T-cell (primary cell): Measurements from ENCODE around the gene RBPJ. TPM values are rescaled to one million over a fixed set of nuclear protein-coding genes. Genes with fewer than 3 reads are reported as not detected.

Experiments used
- ATAC-seq, 4 experiments: fragments of 200-7000 bp in 3 of 4; fragments of 150-1000 bp in 1 of 4; cut with Tn5 transposase; replicated peaks in 1 of 4; 1 replicate in 3 of 4; 2 replicates in 1 of 4; pipeline ENCODE4 v1.10.0; 2021; ENCODE audit warnings: moderate library complexity in 3 of 4, mild to moderate bottlenecking in 2 of 4, moderate number of reproducible peaks in 1 of 4
- CTCF ChIA-PET, 2 donors: fragments of 300-600 bp; sonication (Branson Sonifier 250); formaldehyde crosslinking; loops; one replicate each; lab custom pipeline; 2022; ENCODE audit warnings: antibody characterized with exemption in 2 of 2; lab: Charles Lee
- POLR2A ChIA-PET, 2 donors: fragments of 300-600 bp; sonication (Branson Sonifier 250); formaldehyde crosslinking; loops; one replicate each; lab custom pipeline; 2022; ENCODE audit warnings: antibody characterized with exemption in 2 of 2; lab: Charles Lee
- DNase-seq, 35 experiments: peaks; one replicate each; pipeline versions ENCODE4 v3.0.0 to v3.0.0-alpha.2; 2013 to 2023
- H3K27ac ChIP-seq: one replicate; pipeline ENCODE4 v1.5.1; 2013; ENCODE audit warnings: low read length
- H3K27me3 ChIP-seq, 2 experiments: replicated peaks in 1 of 2; 1 replicate in 1 of 2; 2 replicates in 1 of 2; pipeline versions ENCODE4 v1.6.1 to v1.7.0; 2013; ENCODE audit warnings: low read length in 1 of 2, mixed read lengths in 1 of 2; ENCODE audit not compliant: control insufficient read depth in 2 of 2, insufficient read depth in 2 of 2; ENCODE audit errors: extremely low read depth in 1 of 2
- H3K36me3 ChIP-seq, 2 donors: 1 replicate in 1 of 2; 2 replicates in 1 of 2; pipeline versions ENCODE4 v1.6.1 to v1.7.0; 2013; ENCODE audit warnings: low read length in 1 of 2; ENCODE audit not compliant: control insufficient read depth in 2 of 2, insufficient read depth in 1 of 2; ENCODE audit errors: extremely low read depth in 1 of 2
- H3K4me1 ChIP-seq, 2 experiments: 1 replicate in 1 of 2; 2 replicates in 1 of 2; pipeline versions ENCODE4 v1.6.1 to v1.7.0; 2013; ENCODE audit warnings: low read length in 2 of 2, mixed read lengths in 1 of 2; ENCODE audit not compliant: insufficient read depth in 2 of 2, control insufficient read depth in 1 of 2; ENCODE audit errors: extremely low read depth in 1 of 2
- H3K4me3 ChIP-seq, 2 donors: 1 replicate in 1 of 2; 2 replicates in 1 of 2; pipeline versions ENCODE4 v1.5.1 to v1.7.0; 2013; ENCODE audit warnings: mild to moderate bottlenecking in 2 of 2, low read length in 1 of 2, moderate library complexity in 1 of 2; ENCODE audit not compliant: control insufficient read depth in 1 of 2; ENCODE audit errors: extremely low read depth in 1 of 2
- H3K9me3 ChIP-seq: 2 replicates; pipeline ENCODE4 v1.7.0; 2013
- H3K27ac Mint-ChIP-seq, 2 donors: one replicate each; pipeline ENCODE4 v1.8.0; 2020 to 2021; ENCODE audit warnings: mild to moderate bottlenecking in 2 of 2, mixed read lengths in 2 of 2
- H3K27me3 Mint-ChIP-seq, 2 donors: one replicate each; pipeline ENCODE4 v1.8.0; 2021 to 2022; ENCODE audit warnings: mixed read lengths in 2 of 2
- H3K36me3 Mint-ChIP-seq: one replicate; pipeline ENCODE4 v1.8.0; 2021; ENCODE audit warnings: mixed read lengths
- H3K4me1 Mint-ChIP-seq, 3 donors: one replicate each; pipeline ENCODE4 v1.8.0; 2020 to 2022; ENCODE audit warnings: mixed read lengths in 3 of 3, mild to moderate bottlenecking in 1 of 3
- H3K4me3 Mint-ChIP-seq, 3 donors: one replicate each; pipeline ENCODE4 v1.8.0; 2020 to 2022; ENCODE audit warnings: mild to moderate bottlenecking in 3 of 3, mixed read lengths in 3 of 3, moderate library complexity in 3 of 3
- H3K9me3 Mint-ChIP-seq, 3 donors: one replicate each; pipeline ENCODE4 v1.8.0; 2020 to 2022; ENCODE audit warnings: mixed read lengths in 3 of 3
- WGBS: methylation state at CpG from one replicate; pipeline ENCODE4 v1.1.5; 2013; ENCODE audit warnings: missing lambda C conversion rate; ENCODE audit not compliant: insufficient coverage; 5-methylcytosine and 5-hydroxymethylcytosine counted together
- total RNA-seq, 35 experiments: library from RNA in 6 of 35; stranded (reverse) in 6 of 35; fragments of 120-200 nt in 1 of 35; gene quantifications; one replicate each; pipeline versions ENCODE4 v1.2.1 to v1.2.4 and lab custom pipeline; 2013 to 2026

The RBPJ gene
- total RNA-seq, 5 donors from 2014 or later (not counting 1 experiment from before 2014, with no cell fraction given) = 55.6 to 81.1 (median 60.5) TPM

GRCh38 chr4:26474551-26474950, 153.7 kb downstream of the RBPJ start:
- no peak overlapping the region for H3K27ac Mint-ChIP-seq
- no peak overlapping the region for H3K27ac ChIP-seq
- WGBS = 94% methylated on average over 2 of the region's 3 CpGs
- CTCF ChIA-PET = interaction anchor here in 1 of 2 donors (0.7 kb wide), 1 partner anchor 15 kb away, joined by 9 read pairs; no protein-coding TSS in a partner anchor
- H3K4me1 ChIP-seq = no peaks in the 10 kb centered on the region
- no peak overlapping the region for H3K4me3 Mint-ChIP-seq
- DNase-seq (no peak), ATAC-seq (no peak)
- H3K36me3 ChIP-seq = no peaks in the 10 kb centered on the region
- H3K4me3 ChIP-seq = no peak overlapping the region
- POLR2A ChIA-PET = interaction anchor here in 1 of 2 donors (0.7 kb wide), 1 partner anchor 16 kb away, joined by 8 read pairs; no protein-coding TSS in a partner anchor
- peaks cover 8 to 15% of the 10 kb centered on the region in 2 donors for H3K27me3 Mint-ChIP-seq
- peaks cover 0 to 7% of the 10 kb centered on the region in 2 experiments for H3K27me3 ChIP-seq
- peaks cover 0 to 3% (median 0%) of the 10 kb centered on the region in 3 donors for H3K9me3 Mint-ChIP-seq
- H3K4me1 Mint-ChIP-seq = no peaks in the 10 kb centered on the region
- H3K36me3 Mint-ChIP-seq = no peaks in the 10 kb centered on the region
- no peaks in the 10 kb centered on the region for H3K9me3 ChIP-seq

GRCh38 chr4:26475716-26476115, 154.9 kb downstream of the RBPJ start:
- no peaks in the 10 kb centered on the region for H3K9me3 ChIP-seq
- CTCF ChIA-PET = no interaction called here
- no peak overlapping the region for H3K27ac ChIP-seq
- peaks cover 0 to 7% of the 10 kb centered on the region in 2 experiments for H3K27me3 ChIP-seq
- no peak for ATAC-seq
- H3K4me1 Mint-ChIP-seq = no peaks in the 10 kb centered on the region
- no peaks in the 10 kb centered on the region for H3K36me3 ChIP-seq
- POLR2A ChIA-PET = no interaction called here
- H3K36me3 Mint-ChIP-seq = no peaks in the 10 kb centered on the region
- peaks cover 6 to 15% of the 10 kb centered on the region in 2 donors for H3K27me3 Mint-ChIP-seq
- peaks cover 0 to 3% (median 0%) of the 10 kb centered on the region in 3 donors for H3K9me3 Mint-ChIP-seq
- 58% methylated on average over 3 of the region's 8 CpGs for WGBS
- H3K4me3 Mint-ChIP-seq = no peak overlapping the region
- no peak overlapping the region for H3K27ac Mint-ChIP-seq
- H3K4me1 ChIP-seq = no peaks in the 10 kb centered on the region
- no peak for DNase-seq
- no peak overlapping the region for H3K4me3 ChIP-seq

- Histone ChIP-seq H3K27me3 (peaks cover 0 to 7% of the 10 kb centered on the region in 2 experiments), H3K9me3 (no peaks in the 10 kb centered on the region), H3K4me3 (no peak overlapping the region), H3K36me3 (no peaks in the 10 kb centered on the region), H3K27ac (no peak overlapping the region), H3K4me1 (no peaks in the 10 kb centered on the region)
- 66% methylated on average over 3 of the region's 5 CpGs for WGBS
- Mint-ChIP-seq H3K4me3 (no peak overlapping the region), H3K27ac (no peak overlapping the region), H3K27me3 (peaks cover 5 to 12% of the 10 kb centered on the region in 2 donors), H3K9me3 (peaks cover 0 to 3% (median 0%) of the 10 kb centered on the region in 3 donors), H3K36me3 (no peaks in the 10 kb centered on the region), H3K4me1 (no peaks in the 10 kb centered on the region)
- ChIA-PET POLR2A (no interaction called here), CTCF (interaction anchor here in 1 of 2 donors (0.8 kb wide), 1 partner anchor 14 kb away, joined by 3 read pairs; no protein-coding TSS in a partner anchor)
- no peak for DNase-seq
- ATAC-seq = no peak
These were observed 155.7 kb downstream of the RBPJ start for GRCh38 chr4:26476545-26476944.

GRCh38 chr4:26478330-26478729, 157.5 kb downstream of the RBPJ start:
- peaks cover 0 to 7% of the 10 kb centered on the region in 2 experiments for H3K27me3 ChIP-seq
- no peak overlapping the region for H3K4me3 ChIP-seq
- H3K27me3 Mint-ChIP-seq = peaks cover 5 to 7% of the 10 kb centered on the region in 2 donors
- H3K27ac Mint-ChIP-seq = no peak overlapping the region
- DNase-seq = no peak
- H3K4me1 Mint-ChIP-seq = no peaks in the 10 kb centered on the region
- H3K9me3 ChIP-seq = no peaks in the 10 kb centered on the region
- POLR2A ChIA-PET = no interaction called here
- 97% methylated on average over 6 of the region's 13 CpGs for WGBS
- H3K4me3 Mint-ChIP-seq = no peak overlapping the region
- H3K9me3 Mint-ChIP-seq = no peaks in the 10 kb centered on the region
- H3K36me3 Mint-ChIP-seq = no peaks in the 10 kb centered on the region
- CTCF ChIA-PET = interaction anchor here in 1 of 2 donors (0.8 kb wide), 1 partner anchor 17 kb away, joined by 3 read pairs; no protein-coding TSS in a partner anchor
- no peaks in the 10 kb centered on the region for H3K4me1 ChIP-seq
- no peaks in the 10 kb centered on the region for H3K36me3 ChIP-seq
- ATAC-seq = no peak
- no peak overlapping the region for H3K27ac ChIP-seq

GRCh38 chr4:26482508-26483462, 162.0 kb downstream of the RBPJ start:
- no peak for DNase-seq
- no CpG with 5 or more reads among the region's 3 CpGs for WGBS
- Mint-ChIP-seq H3K27me3 (peaks cover 3 to 5% of the 10 kb centered on the region in 2 donors), H3K9me3 (no peaks in the 10 kb centered on the region), H3K36me3 (no peaks in the 10 kb centered on the region), H3K4me3 (no peak overlapping the region), H3K27ac (no peak overlapping the region), H3K4me1 (no peaks in the 10 kb centered on the region)
- ATAC-seq = no peak
- H3K9me3 ChIP-seq = no peaks in the 10 kb centered on the region
- H3K4me3 ChIP-seq = no peak overlapping the region
- no peaks in the 10 kb centered on the region for H3K27me3 ChIP-seq
- POLR2A ChIA-PET = interaction anchor here in 1 of 2 donors (0.6 kb wide), 1 partner anchor 85 kb away, joined by 4 read pairs; no protein-coding TSS in a partner anchor
- no peak overlapping the region for H3K27ac ChIP-seq
- H3K4me1 ChIP-seq = no peaks in the 10 kb centered on the region
- no peaks in the 10 kb centered on the region for H3K36me3 ChIP-seq
- CTCF ChIA-PET = no interaction called here

- Histone ChIP-seq H3K4me3 (no peak overlapping the region), H3K27ac (no peak overlapping the region), H3K9me3 (no peaks in the 10 kb centered on the region), H3K36me3 (no peaks in the 10 kb centered on the region), H3K4me1 (no peaks in the 10 kb centered on the region), H3K27me3 (peaks cover 0 to 2% of the 10 kb centered on the region in 2 experiments)
- CTCF ChIA-PET = no interaction called here
- no CpG with 5 or more reads among the region's 2 CpGs for WGBS
- Mint-ChIP-seq H3K27me3 (peaks cover 3 to 9% of the 10 kb centered on the region in 2 donors), H3K4me1 (no peaks in the 10 kb centered on the region), H3K4me3 (no peak overlapping the region), H3K27ac (no peak overlapping the region), H3K36me3 (no peaks in the 10 kb centered on the region), H3K9me3 (no peaks in the 10 kb centered on the region)
- DNase-seq = no peak
- POLR2A ChIA-PET = interaction anchor here in 1 of 2 donors (0.7 kb wide), 1 partner anchor 1164 kb away, joined by 3 read pairs; no protein-coding TSS in a partner anchor
- ATAC-seq = no peak
These were observed 163.3 kb downstream of the RBPJ start for GRCh38 chr4:26484032-26484515.
